GM19324 (cell line): ENCODE measurements around the gene ADAM19.
"Not testable (repeated sequence)": the region's sequence is repeated elsewhere in the genome, so short reads cannot be mapped to it uniquely, and the experiment has no call there.

ENCODE experiments used
- ATAC-seq: cut with Tn5 transposase; IDR thresholded peaks from one replicate; pipeline ENCODE4 v1.9.1; 2021; ENCODE audit warnings: mild to moderate bottlenecking, moderate library complexity; ENCODE audit not compliant: unreplicated experiment, low FRiP score

ADAM19 gene

GRCh38 chr5:157444224-157444623 lies 131.4 kb downstream of the ADAM19 start:
- ATAC-seq, result no peak

GRCh38 chr5:157443041-157443549 lies 132.5 kb downstream of the ADAM19 start:
- no peak for ATAC-seq

- no peak for ATAC-seq
Observed at GRCh38 chr5:157434096-157434495, 141.5 kb downstream of the ADAM19 start.

GRCh38 chr5:157431544-157432200 lies 143.9 kb downstream of the ADAM19 start:
- no peak for ATAC-seq

GRCh38 chr5:157429920-157430319 lies 145.7 kb downstream of the ADAM19 start:
- not testable (repeated sequence) for ATAC-seq
